Vagina (tissue), 2 donors: ENCODE data around the gene HTR3B. TPM values are rescaled to one million over a fixed set of nuclear protein-coding genes. Genes with fewer than 3 reads are reported as not detected.

Source experiments
- DNase-seq, 2 donors: peaks; one replicate each; pipeline ENCODE4 v3.0.0-alpha.2; 2017; ENCODE audit errors: extremely low spot score in 2 of 2
- H3K27ac ChIP-seq: fragments of 200-600 bp; sonication (generic); one replicate; pipeline ENCODE4 v1.5.1; 2019
- H3K27me3 ChIP-seq: fragments of 200-600 bp; sonication (generic); one replicate; pipeline ENCODE4 v1.5.1; 2019
- H3K36me3 ChIP-seq, 2 donors: fragments of 200-600 bp; sonication (generic); one replicate each; pipeline ENCODE4 v1.5.1; 2017 to 2019
- H3K4me1 ChIP-seq: fragments of 200-600 bp; sonication (generic); one replicate; pipeline ENCODE4 v1.5.1; 2019
- H3K4me3 ChIP-seq, 2 donors: fragments of 200-600 bp; sonication (generic); 1 replicate in 1 of 2; 2 replicates in 1 of 2; pipeline ENCODE4 v1.5.1; 2016 to 2019
- H3K9me3 ChIP-seq: fragments of 200-600 bp; sonication (generic); one replicate; pipeline ENCODE4 v1.5.1; 2019
- POLR2A ChIP-seq, 2 donors: fragments of 450-650 bp; IDR thresholded peaks; one replicate each; pipeline ENCODE4 v1.6.1; 2017; ENCODE audit warnings: antibody characterized with exemption in 2 of 2, mild to moderate bottlenecking in 2 of 2, moderate library complexity in 2 of 2
- POLR2AphosphoS5 ChIP-seq, 2 donors: sonication (generic); formaldehyde crosslinking; IDR thresholded peaks; one replicate each; pipeline ENCODE4 v1.9.0; 2017; ENCODE audit warnings: antibody characterized with exemption in 2 of 2, mild to moderate bottlenecking in 2 of 2, low read depth in 1 of 2; ENCODE audit not compliant: insufficient read depth in 1 of 2
- intact Hi-C: fragments of 100-400 bp; cut with DNase I; formaldehyde crosslinking; loops from one replicate; pipeline ENCODE4 v1.15.1; 2023
- total RNA-seq: library from RNA; depleted of rRNA; stranded (reverse); fragments of >200 nt; gene quantifications from one replicate; pipeline ENCODE4 v1.2.3, GENCODE V29; 2016
- TF ChIP-seq, protein P1 (sequence below), 3 experiments: fragments of 450-650 bp in 2 of 3; fragments of 200-600 bp in 1 of 3; sonication (generic) in 1 of 3; IDR thresholded peaks; one replicate each; pipeline ENCODE4 v1.5.1; 2017 to 2019; ENCODE audit warnings: antibody characterized with exemption in 3 of 3, mild to moderate bottlenecking in 2 of 3, moderate library complexity in 2 of 3

HTR3B gene
- total RNA-seq, 1 donor from 2014 or later = not detected

DNA sequence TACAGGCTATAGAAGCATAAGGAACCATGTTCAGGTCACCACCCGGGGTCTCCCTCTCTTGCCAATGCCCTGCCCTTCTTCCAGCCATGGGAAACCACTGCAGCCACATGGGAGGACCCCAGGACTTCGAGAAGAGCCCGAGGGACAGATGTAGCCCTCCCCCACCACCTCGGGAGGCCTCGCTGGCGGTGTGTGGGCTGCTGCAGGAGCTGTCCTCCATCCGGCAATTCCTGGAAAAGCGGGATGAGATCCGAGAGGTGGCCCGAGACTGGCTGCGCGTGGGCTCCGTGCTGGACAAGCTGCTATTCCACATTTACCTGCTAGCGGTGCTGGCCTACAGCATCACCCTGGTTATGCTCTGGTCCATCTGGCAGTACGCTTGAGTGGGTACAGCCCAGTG, 84.8 kb downstream of the HTR3B start:
- Histone ChIP-seq H3K27ac (no peak overlapping the region), H3K4me3 (no peak overlapping the region), H3K27me3 (no peaks in the 10 kb centered on the region), H3K36me3 (no peaks in the 10 kb centered on the region), H3K4me1 (no peaks in the 10 kb centered on the region), H3K9me3 (no peaks in the 10 kb centered on the region)
- TF ChIP-seq POLR2AphosphoS5 (IDR thresholded peaks at IDR 0.05; ENCODE audit: insufficient read depth in 1 of 2, low read depth in 1 of 2) (no peak), POLR2A (IDR thresholded peaks at IDR 0.05) (no peak)
- TF ChIP-seq, protein P1, sequence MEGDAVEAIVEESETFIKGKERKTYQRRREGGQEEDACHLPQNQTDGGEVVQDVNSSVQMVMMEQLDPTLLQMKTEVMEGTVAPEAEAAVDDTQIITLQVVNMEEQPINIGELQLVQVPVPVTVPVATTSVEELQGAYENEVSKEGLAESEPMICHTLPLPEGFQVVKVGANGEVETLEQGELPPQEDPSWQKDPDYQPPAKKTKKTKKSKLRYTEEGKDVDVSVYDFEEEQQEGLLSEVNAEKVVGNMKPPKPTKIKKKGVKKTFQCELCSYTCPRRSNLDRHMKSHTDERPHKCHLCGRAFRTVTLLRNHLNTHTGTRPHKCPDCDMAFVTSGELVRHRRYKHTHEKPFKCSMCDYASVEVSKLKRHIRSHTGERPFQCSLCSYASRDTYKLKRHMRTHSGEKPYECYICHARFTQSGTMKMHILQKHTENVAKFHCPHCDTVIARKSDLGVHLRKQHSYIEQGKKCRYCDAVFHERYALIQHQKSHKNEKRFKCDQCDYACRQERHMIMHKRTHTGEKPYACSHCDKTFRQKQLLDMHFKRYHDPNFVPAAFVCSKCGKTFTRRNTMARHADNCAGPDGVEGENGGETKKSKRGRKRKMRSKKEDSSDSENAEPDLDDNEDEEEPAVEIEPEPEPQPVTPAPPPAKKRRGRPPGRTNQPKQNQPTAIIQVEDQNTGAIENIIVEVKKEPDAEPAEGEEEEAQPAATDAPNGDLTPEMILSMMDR (IDR thresholded peaks at IDR 0.05) = no peak
- no peak for DNase-seq
- intact Hi-C loops = no loop called here

GRCh38 chr11:113989916-113990315, 85.3 kb downstream of the HTR3B start:
- Histone ChIP-seq H3K36me3 (no peaks in the 10 kb centered on the region), H3K4me1 (no peaks in the 10 kb centered on the region), H3K4me3 (no peak overlapping the region), H3K27me3 (no peaks in the 10 kb centered on the region), H3K9me3 (no peaks in the 10 kb centered on the region), H3K27ac (no peak overlapping the region)
- DNase-seq = no peak
- intact Hi-C loops = no loop called here
- TF ChIP-seq, protein P1 (IDR thresholded peaks at IDR 0.05) = no peak
- no peak for TF ChIP-seq POLR2AphosphoS5 (IDR thresholded peaks at IDR 0.05; ENCODE audit: insufficient read depth in 1 of 2, low read depth in 1 of 2)
- TF ChIP-seq POLR2A (IDR thresholded peaks at IDR 0.05) = no peak

DNA sequence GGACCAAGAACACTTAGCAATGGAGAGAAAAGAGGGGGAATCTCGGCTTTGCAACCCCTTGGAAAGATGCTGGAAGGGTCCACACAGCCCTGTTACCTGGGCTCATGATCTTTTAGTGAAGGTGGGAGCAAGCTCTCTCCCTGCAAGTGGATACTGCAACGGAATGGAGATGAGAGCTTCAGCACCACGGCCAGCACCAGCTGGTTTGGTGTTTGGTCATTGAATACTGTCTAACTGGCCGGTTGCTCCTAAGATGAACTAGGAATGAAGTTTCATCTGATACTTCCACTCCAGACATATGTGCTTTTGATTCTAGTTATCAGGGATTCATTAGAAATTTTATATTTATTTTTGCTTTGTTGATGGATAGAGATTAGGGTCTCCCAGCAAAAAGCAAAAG, 86.6 kb downstream of the HTR3B start:
- Histone ChIP-seq H3K27ac (no peak overlapping the region), H3K9me3 (no peaks in the 10 kb centered on the region), H3K27me3 (no peaks in the 10 kb centered on the region), H3K36me3 (no peaks in the 10 kb centered on the region), H3K4me3 (no peak overlapping the region), H3K4me1 (no peaks in the 10 kb centered on the region)
- TF ChIP-seq, protein P1 (IDR thresholded peaks at IDR 0.05) = no peak
- TF ChIP-seq POLR2A (IDR thresholded peaks at IDR 0.05) (no peak), POLR2AphosphoS5 (IDR thresholded peaks at IDR 0.05; ENCODE audit: insufficient read depth in 1 of 2, low read depth in 1 of 2) (no peak)
- DNase-seq = no peak
- intact Hi-C loops = no loop called here

- Histone ChIP-seq H3K4me1 (no peaks in the 10 kb centered on the region), H3K9me3 (no peaks in the 10 kb centered on the region), H3K4me3 (no peak overlapping the region), H3K27me3 (no peaks in the 10 kb centered on the region), H3K27ac (no peak overlapping the region), H3K36me3 (no peaks in the 10 kb centered on the region)
- intact Hi-C loops = no loop called here
- TF ChIP-seq POLR2AphosphoS5 (IDR thresholded peaks at IDR 0.05; ENCODE audit: insufficient read depth in 1 of 2, low read depth in 1 of 2) (no peak), POLR2A (IDR thresholded peaks at IDR 0.05) (no peak)
- TF ChIP-seq, protein P1 (IDR thresholded peaks at IDR 0.05) = no peak
- no peak for DNase-seq
These were observed 87.3 kb downstream of the HTR3B start for GRCh38 chr11:113991718-113992458.

- Histone ChIP-seq H3K9me3 (no peaks in the 10 kb centered on the region), H3K36me3 (no peaks in the 10 kb centered on the region), H3K4me3 (no peak overlapping the region), H3K27ac (no peak overlapping the region), H3K27me3 (no peaks in the 10 kb centered on the region), H3K4me1 (no peaks in the 10 kb centered on the region)
- intact Hi-C loops = no loop called here
- TF ChIP-seq, protein P1 (IDR thresholded peaks at IDR 0.05) = no peak
- TF ChIP-seq POLR2A (IDR thresholded peaks at IDR 0.05) (no peak), POLR2AphosphoS5 (IDR thresholded peaks at IDR 0.05; ENCODE audit: insufficient read depth in 1 of 2, low read depth in 1 of 2) (no peak)
- no peak for DNase-seq
These were observed 88.0 kb downstream of the HTR3B start for GRCh38 chr11:113992459-113993110.
